Liver (tissue), 9 donors: ENCODE results near the gene CASD1. TPM values are rescaled to one million over a fixed set of nuclear protein-coding genes. Genes with fewer than 3 reads are reported as not detected.

Experiments
- DNase-seq: peaks from one replicate; pipeline ENCODE4 v3.0.0-alpha.2; 2017; ENCODE audit warnings: low spot score
- H3K27ac ChIP-seq, 2 donors: one replicate each; pipeline ENCODE4 v1.7.0; 2013; ENCODE audit warnings: inconsistent platforms in 2 of 2, low read length in 2 of 2, control low read depth in 1 of 2, low read depth in 1 of 2, mild to moderate bottlenecking in 1 of 2
- H3K27me3 ChIP-seq, 4 donors: one replicate each; pipeline versions ENCODE4 v1.6.1 to v1.7.0; 2013; ENCODE audit warnings: low read length in 3 of 4, inconsistent platforms in 1 of 4, mild to moderate bottlenecking in 1 of 4, moderate library complexity in 1 of 4; ENCODE audit not compliant: control insufficient read depth in 4 of 4, insufficient read depth in 4 of 4
- H3K36me3 ChIP-seq, 4 donors: one replicate each; pipeline versions ENCODE4 v1.6.1 to v1.7.0; 2013; ENCODE audit warnings: low read length in 3 of 4, mild to moderate bottlenecking in 3 of 4, low read depth in 1 of 4, moderate library complexity in 1 of 4; ENCODE audit not compliant: control insufficient read depth in 4 of 4, insufficient read depth in 3 of 4
- H3K4me1 ChIP-seq, 4 donors: one replicate each; pipeline versions ENCODE4 v1.6.1 to v1.7.0; 2013; ENCODE audit warnings: low read length in 3 of 4, mild to moderate bottlenecking in 3 of 4, moderate library complexity in 1 of 4; ENCODE audit not compliant: control insufficient read depth in 4 of 4, insufficient read depth in 4 of 4
- H3K4me3 ChIP-seq, 3 donors: one replicate each; pipeline versions ENCODE4 v1.6.1 to v1.7.0; 2013; ENCODE audit warnings: low read length in 3 of 3, control low read depth in 1 of 3, low read depth in 1 of 3, mild to moderate bottlenecking in 1 of 3
- H3K9ac ChIP-seq, 2 donors: one replicate each; pipeline ENCODE4 v1.7.0; 2013; ENCODE audit warnings: low read length in 2 of 2, mild to moderate bottlenecking in 2 of 2, moderate library complexity in 2 of 2, control low read depth in 1 of 2, low read depth in 1 of 2
- H3K9me3 ChIP-seq, 4 donors: one replicate each; pipeline versions ENCODE4 v1.6.1 to v1.7.0; 2013; ENCODE audit warnings: low read length in 3 of 4; ENCODE audit not compliant: control insufficient read depth in 4 of 4
- FOXA1 ChIP-seq: IDR thresholded peaks from 2 replicates; pipeline ENCODE4 v1.6.1; 2016; ENCODE audit warnings: antibody characterized with exemption
- HNF4A ChIP-seq, 2 donors: conservative IDR thresholded peaks; 2 replicates each; pipeline ENCODE4 v1.6.1; 2016; ENCODE audit warnings: antibody characterized with exemption in 2 of 2, mild to moderate bottlenecking in 2 of 2
- HNF4G ChIP-seq: IDR thresholded peaks from 2 replicates; pipeline ENCODE4 v1.6.1; 2016; ENCODE audit warnings: antibody characterized with exemption
- JUND ChIP-seq, 2 donors: IDR thresholded peaks; 2 replicates each; pipeline ENCODE4 v1.6.1; 2016; ENCODE audit warnings: antibody characterized with exemption in 2 of 2
- MAX ChIP-seq: IDR thresholded peaks from 2 replicates; pipeline ENCODE4 v1.6.1; 2016; ENCODE audit warnings: antibody characterized with exemption
- RAD21 ChIP-seq, 2 donors: IDR thresholded peaks; 2 replicates each; pipeline ENCODE4 v1.6.1; 2016; ENCODE audit warnings: antibody characterized with exemption in 2 of 2, mild to moderate bottlenecking in 2 of 2
- SP1 ChIP-seq: IDR thresholded peaks from 2 replicates; pipeline ENCODE4 v1.6.1; 2018; ENCODE audit warnings: antibody characterized with exemption, mild to moderate bottlenecking
- ZBTB33 ChIP-seq: IDR thresholded peaks from 2 replicates; pipeline ENCODE4 v1.6.1; 2016; ENCODE audit warnings: antibody characterized with exemption
- WGBS: extraction: QIAGEN DNeasy Blood & Tissue Kit; methylation state at CpG from one replicate; pipeline ENCODE4 v1.1.7; 2013; 5-methylcytosine and 5-hydroxymethylcytosine counted together
- polyA plus RNA-seq, 2 donors: library from polyadenylated mRNA; stranded (reverse) in 1 of 2; unstranded in 1 of 2; fragments of 200-250 nt in 1 of 2; fragments of >200 nt in 1 of 2; fragmentation: Nextera tagmentation in 1 of 2; extraction: Ambion mirVana in 1 of 2; gene quantifications; one replicate each; pipeline versions ENCODE4 v1.2.1 to v1.2.3, GENCODE V29; 2013 to 2015
- total RNA-seq, 2 donors: library from RNA; depleted of rRNA; stranded (reverse); fragments of >200 nt; gene quantifications; one replicate each; pipeline ENCODE4 v1.2.3, GENCODE V29; 2014
- TF ChIP-seq, protein P1 (sequence below): IDR thresholded peaks from 2 replicates; pipeline ENCODE4 v1.6.1; 2016; ENCODE audit warnings: antibody characterized with exemption
- TF ChIP-seq, protein P2 (sequence below): fragments of 150-350 bp; IDR thresholded peaks from 2 replicates; pipeline ENCODE4 v1.5.1; 2017; ENCODE audit warnings: improper control_type of control experiment, low read depth, low read length; ENCODE audit not compliant: missing input control
- TF ChIP-seq, protein P3 (sequence below): IDR thresholded peaks from 2 replicates; pipeline ENCODE4 v1.6.1; 2016; ENCODE audit warnings: antibody characterized with exemption, mild to moderate bottlenecking
- donor health status: healthy.
- donor health status: healthy.
- donor health status: healthy.
- donor health status: healthy.
- donor health status: healthy.

The CASD1 gene
- total and polyA plus RNA-seq, 4 donors: 3.8 to 14.1 (median 8.1) TPM

GRCh38 chr7:94491410-94491809 is 18.2 kb upstream of the CASD1 start (continued):
- no peak for TF ChIP-seq ZBTB33

- no peaks in the 10 kb centered on the region for H3K9me3 ChIP-seq
- no peak overlapping the region for H3K4me3 ChIP-seq
- no peaks in the 10 kb centered on the region for H3K27me3 ChIP-seq
- no peak for TF ChIP-seq SP1
- TF ChIP-seq, protein P1, sequence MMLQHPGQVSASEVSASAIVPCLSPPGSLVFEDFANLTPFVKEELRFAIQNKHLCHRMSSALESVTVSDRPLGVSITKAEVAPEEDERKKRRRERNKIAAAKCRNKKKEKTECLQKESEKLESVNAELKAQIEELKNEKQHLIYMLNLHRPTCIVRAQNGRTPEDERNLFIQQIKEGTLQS: no peak
- WGBS: 79% methylated on average over 2 of the region's 2 CpGs
- no peaks in the 10 kb centered on the region for H3K4me1 ChIP-seq
- no peak for DNase-seq
- no peak overlapping the region for H3K9ac ChIP-seq
- no peaks in the 10 kb centered on the region for H3K36me3 ChIP-seq
- no peak overlapping the region for H3K27ac ChIP-seq
Measured at GRCh38 chr7:94492601-94493000, 17.0 kb upstream of the CASD1 start.

DNA sequence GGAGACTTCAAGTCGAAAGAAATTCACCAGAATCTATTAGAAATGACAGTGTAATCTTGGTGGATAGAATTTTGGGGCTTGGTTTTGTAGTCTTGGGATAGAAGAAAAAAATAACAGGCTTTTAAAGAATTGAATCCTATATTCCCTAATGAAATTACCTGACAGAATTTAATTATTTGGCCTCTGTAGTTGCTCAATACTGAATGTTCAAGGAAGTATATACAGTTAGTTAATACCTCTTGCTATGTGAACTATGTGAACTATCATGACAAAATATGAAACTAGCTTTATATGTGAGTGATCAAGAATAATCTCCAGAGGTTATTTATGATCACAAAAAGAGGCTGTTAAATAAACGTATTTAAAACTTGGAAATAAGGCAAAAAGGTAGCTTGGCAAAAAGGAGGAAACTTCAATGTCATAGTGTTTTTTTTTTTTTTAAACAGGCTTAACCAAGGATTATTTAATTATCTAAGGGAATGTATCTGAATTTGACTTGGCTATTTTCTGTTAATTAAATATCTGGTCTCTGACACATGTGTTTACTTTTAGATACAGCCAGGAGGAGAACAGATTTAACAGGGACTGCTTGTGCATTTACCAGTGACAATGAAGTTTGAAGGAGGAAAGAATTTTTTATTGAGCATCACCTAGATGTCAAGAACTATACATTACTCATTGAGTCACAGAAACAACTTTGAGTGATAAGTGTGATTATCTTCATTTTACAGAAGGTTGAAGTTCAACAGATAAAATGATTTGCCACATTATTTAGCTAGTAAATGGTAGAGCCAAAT is 11.5 kb upstream of the CASD1 start:
- Histone ChIP-seq H3K4me3 (no peak overlapping the region), H3K4me1 (no peaks in the 10 kb centered on the region), H3K36me3 (no peaks in the 10 kb centered on the region), H3K27ac (no peak overlapping the region), H3K9ac (no peak overlapping the region), H3K27me3 (no peaks in the 10 kb centered on the region), H3K9me3 (no peaks in the 10 kb centered on the region)
- 87% methylated on average over 2 of the region's 2 CpGs for WGBS
- DNase-seq: no peak
- TF ChIP-seq FOXA1 (no peak), HNF4A (conservative IDR thresholded peaks at IDR 0.05) (no peak), HNF4G (no peak), SP1 (no peak)
- TF ChIP-seq, protein P1: no peak
- TF ChIP-seq, protein P2, sequence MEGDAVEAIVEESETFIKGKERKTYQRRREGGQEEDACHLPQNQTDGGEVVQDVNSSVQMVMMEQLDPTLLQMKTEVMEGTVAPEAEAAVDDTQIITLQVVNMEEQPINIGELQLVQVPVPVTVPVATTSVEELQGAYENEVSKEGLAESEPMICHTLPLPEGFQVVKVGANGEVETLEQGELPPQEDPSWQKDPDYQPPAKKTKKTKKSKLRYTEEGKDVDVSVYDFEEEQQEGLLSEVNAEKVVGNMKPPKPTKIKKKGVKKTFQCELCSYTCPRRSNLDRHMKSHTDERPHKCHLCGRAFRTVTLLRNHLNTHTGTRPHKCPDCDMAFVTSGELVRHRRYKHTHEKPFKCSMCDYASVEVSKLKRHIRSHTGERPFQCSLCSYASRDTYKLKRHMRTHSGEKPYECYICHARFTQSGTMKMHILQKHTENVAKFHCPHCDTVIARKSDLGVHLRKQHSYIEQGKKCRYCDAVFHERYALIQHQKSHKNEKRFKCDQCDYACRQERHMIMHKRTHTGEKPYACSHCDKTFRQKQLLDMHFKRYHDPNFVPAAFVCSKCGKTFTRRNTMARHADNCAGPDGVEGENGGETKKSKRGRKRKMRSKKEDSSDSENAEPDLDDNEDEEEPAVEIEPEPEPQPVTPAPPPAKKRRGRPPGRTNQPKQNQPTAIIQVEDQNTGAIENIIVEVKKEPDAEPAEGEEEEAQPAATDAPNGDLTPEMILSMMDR: no peak

- H3K27ac ChIP-seq: no peak overlapping the region
- no peak for DNase-seq
- 96% methylated on average over 2 of the region's 2 CpGs for WGBS
- H3K9ac ChIP-seq: no peak overlapping the region
- H3K9me3 ChIP-seq: no peaks in the 10 kb centered on the region
- no peaks in the 10 kb centered on the region for H3K4me1 ChIP-seq
- H3K4me3 ChIP-seq: no peak overlapping the region
- H3K27me3 ChIP-seq: no peaks in the 10 kb centered on the region
- H3K36me3 ChIP-seq: no peaks in the 10 kb centered on the region
- no peak for TF ChIP-seq RAD21 (IDR thresholded peaks at IDR 0.05)
- TF ChIP-seq MAX: no peak
- no peak for TF ChIP-seq JUND (IDR thresholded peaks at IDR 0.05)
- TF ChIP-seq, protein P2: no peak
- TF ChIP-seq, protein P3, sequence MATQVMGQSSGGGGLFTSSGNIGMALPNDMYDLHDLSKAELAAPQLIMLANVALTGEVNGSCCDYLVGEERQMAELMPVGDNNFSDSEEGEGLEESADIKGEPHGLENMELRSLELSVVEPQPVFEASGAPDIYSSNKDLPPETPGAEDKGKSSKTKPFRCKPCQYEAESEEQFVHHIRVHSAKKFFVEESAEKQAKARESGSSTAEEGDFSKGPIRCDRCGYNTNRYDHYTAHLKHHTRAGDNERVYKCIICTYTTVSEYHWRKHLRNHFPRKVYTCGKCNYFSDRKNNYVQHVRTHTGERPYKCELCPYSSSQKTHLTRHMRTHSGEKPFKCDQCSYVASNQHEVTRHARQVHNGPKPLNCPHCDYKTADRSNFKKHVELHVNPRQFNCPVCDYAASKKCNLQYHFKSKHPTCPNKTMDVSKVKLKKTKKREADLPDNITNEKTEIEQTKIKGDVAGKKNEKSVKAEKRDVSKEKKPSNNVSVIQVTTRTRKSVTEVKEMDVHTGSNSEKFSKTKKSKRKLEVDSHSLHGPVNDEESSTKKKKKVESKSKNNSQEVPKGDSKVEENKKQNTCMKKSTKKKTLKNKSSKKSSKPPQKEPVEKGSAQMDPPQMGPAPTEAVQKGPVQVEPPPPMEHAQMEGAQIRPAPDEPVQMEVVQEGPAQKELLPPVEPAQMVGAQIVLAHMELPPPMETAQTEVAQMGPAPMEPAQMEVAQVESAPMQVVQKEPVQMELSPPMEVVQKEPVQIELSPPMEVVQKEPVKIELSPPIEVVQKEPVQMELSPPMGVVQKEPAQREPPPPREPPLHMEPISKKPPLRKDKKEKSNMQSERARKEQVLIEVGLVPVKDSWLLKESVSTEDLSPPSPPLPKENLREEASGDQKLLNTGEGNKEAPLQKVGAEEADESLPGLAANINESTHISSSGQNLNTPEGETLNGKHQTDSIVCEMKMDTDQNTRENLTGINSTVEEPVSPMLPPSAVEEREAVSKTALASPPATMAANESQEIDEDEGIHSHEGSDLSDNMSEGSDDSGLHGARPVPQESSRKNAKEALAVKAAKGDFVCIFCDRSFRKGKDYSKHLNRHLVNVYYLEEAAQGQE: no peak
- no peak for TF ChIP-seq ZBTB33
Measured at GRCh38 chr7:94498918-94499317, 10.7 kb upstream of the CASD1 start.
